GM12878 (cell line): ENCODE results near the gene SMURF1. TPM values are rescaled to one million over a fixed set of nuclear protein-coding genes. Genes with fewer than 3 reads are reported as not detected.

Experiments
- ATAC-seq: fragments of 200-7000 bp; cut with Tn5 transposase; 3 replicates; pipeline ENCODE4 v1.9.1; 2020; ENCODE audit warnings: mild to moderate bottlenecking, moderate library complexity
- BruUV-seq: library from RNA; stranded (reverse); fragments of 400-500 nt; replicated peaks from 2 replicates; lab custom pipeline; 2021; lab: Mats Ljungman, UMichigan
- CTCF ChIA-PET: fragments of 300-600 bp; sonication (Branson Sonifier 250); formaldehyde crosslinking; extraction: SDS; loops from one replicate; lab custom pipeline; 2021; ENCODE audit warnings: inconsistent platforms; lab: Yijun Ruan, JAX
- POLR2A ChIA-PET: fragments of 350-600 bp; formaldehyde crosslinking; extraction: SDS; loops from one replicate; lab custom pipeline; 2021; ENCODE audit warnings: inconsistent platforms; lab: Charles Lee
- RAD21 ChIA-PET: fragments of 300-600 bp; sonication (Branson Sonifier 250); formaldehyde crosslinking; loops from one replicate; lab custom pipeline; 2023; ENCODE audit warnings: antibody characterized with exemption; ENCODE audit not compliant: unreplicated experiment; lab: Charles Lee
- SMC1A ChIA-PET: fragments of 300-600 bp; sonication (Branson Sonifier 250); formaldehyde crosslinking; loops from one replicate; lab custom pipeline; 2023; ENCODE audit not compliant: unreplicated experiment, uncharacterized antibody; lab: Charles Lee
- DNase-seq: peaks from one replicate; pipeline ENCODE4 v3.0.0-alpha.2; 2011; ENCODE audit warnings: low read depth, low spot score
- FAIRE-seq: peaks from 3 replicates; lab custom pipeline; 2011; peaks lifted over from hg19 to GRCh38; lab: Jason Lieb, UNC
- H2AFZ ChIP-seq: 2 replicates; pipeline ENCODE4 v1.6.0; 2011; ENCODE audit warnings: low read depth, low read length, control low read depth; ENCODE audit not compliant: control insufficient read depth
- H3K27ac ChIP-seq: 2 replicates; pipeline ENCODE4 v1.5.1; 2011; ENCODE audit warnings: control low read depth; ENCODE audit not compliant: control insufficient read depth, insufficient read depth
- H3K27me3 ChIP-seq, 2 experiments: replicated peaks in 1 of 2; 2 replicates each; pipeline versions ENCODE4 v1.6.0 to v1.6.1; 2011; ENCODE audit warnings: low read length in 1 of 2; ENCODE audit not compliant: control insufficient read depth in 2 of 2, insufficient read depth in 2 of 2
- H3K36me3 ChIP-seq, 2 experiments: 2 replicates each; pipeline ENCODE4 v1.5.1; 2011; ENCODE audit warnings: low read length in 1 of 2; ENCODE audit not compliant: control insufficient read depth in 2 of 2, insufficient read depth in 2 of 2
- H3K4me1 ChIP-seq: 2 replicates; pipeline ENCODE4 v1.6.1; 2011; ENCODE audit warnings: mild to moderate bottlenecking, low read length, moderate library complexity, mixed read lengths; ENCODE audit not compliant: control insufficient read depth, insufficient read depth
- H3K4me2 ChIP-seq: 2 replicates; pipeline ENCODE4 v1.6.0; 2011; ENCODE audit warnings: control low read depth; ENCODE audit not compliant: control insufficient read depth, insufficient read depth
- H3K4me3 ChIP-seq: fragments of 200-600 bp; sonication (generic); 2 replicates; pipeline ENCODE4 v1.5.1; 2016
- H3K79me2 ChIP-seq: 2 replicates; pipeline ENCODE4 v1.6.0; 2011; ENCODE audit warnings: low read length; ENCODE audit not compliant: control insufficient read depth, insufficient read depth
- H3K9ac ChIP-seq: 2 replicates; pipeline ENCODE4 v1.8.0; 2011; ENCODE audit warnings: low read length, control low read depth, mixed read lengths; ENCODE audit not compliant: control insufficient read depth, insufficient read depth
- H3K9me3 ChIP-seq: replicated peaks from 3 replicates; pipeline ENCODE4 v1.5.1; 2011; ENCODE audit warnings: mild to moderate bottlenecking, low read length; ENCODE audit not compliant: control insufficient read depth, insufficient read depth
- H4K20me1 ChIP-seq: 2 replicates; pipeline ENCODE4 v1.6.0; 2011; ENCODE audit not compliant: control insufficient read depth, insufficient read depth
- GABPA ChIP-seq: IDR thresholded peaks from 2 replicates; pipeline ENCODE4 v1.6.1; 2014; ENCODE audit warnings: antibody characterized with exemption, low read depth, mild to moderate bottlenecking, inconsistent platforms
- HDAC2 ChIP-seq: fragments of 200-600 bp; sonication (generic); IDR thresholded peaks from 2 replicates; pipeline ENCODE4 v1.6.1; 2017
- MEF2B ChIP-seq: fragments of 450-650 bp; IDR thresholded peaks from 2 replicates; pipeline ENCODE4 v1.6.1; 2018; ENCODE audit warnings: mild to moderate bottlenecking, moderate library complexity; ENCODE audit not compliant: partially characterized antibody, poor library complexity, severe bottlenecking
- NR2C1 ChIP-seq: fragments of 450-650 bp; IDR thresholded peaks from 2 replicates; pipeline ENCODE4 v1.6.1; 2017; ENCODE audit warnings: antibody characterized with exemption, mild to moderate bottlenecking, moderate library complexity
- SMC3 ChIP-seq: IDR thresholded peaks from 2 replicates; pipeline ENCODE4 v1.6.1; 2011; ENCODE audit warnings: low read length, improper control_type of control experiment, borderline replicate concordance
- TARDBP ChIP-seq: IDR thresholded peaks from 2 replicates; pipeline ENCODE4 v1.6.1; 2016; ENCODE audit warnings: borderline replicate concordance
- WGBS: methylation state at CpG from one replicate; pipeline ENCODE4 v1.1.6; 2016; ENCODE audit warnings: low lambda C conversion rate; ENCODE audit not compliant: insufficient replicate concordance, insufficient coverage; ENCODE audit errors: missing lambda C conversion rate; 5-methylcytosine and 5-hydroxymethylcytosine counted together
- in situ Hi-C: fragments of 300-500 bp; cut with MboI; formaldehyde crosslinking; loops from 9 replicates; pipeline ENCODE4 v1.14.3; 2018; ENCODE audit warnings: mixed read lengths
- intact Hi-C: fragments of 100-400 bp; cut with micrococcal nuclease; formaldehyde crosslinking; loops from one replicate; pipeline ENCODE4 v1.14.2; 2022; ENCODE audit not compliant: unreplicated experiment
- polyA plus RNA-seq, 11 experiments: library from polyadenylated mRNA; depleted of rRNA in 4 of 11; unstranded in 6 of 11; stranded (reverse) in 5 of 11; fragments of >200 nt; fragmentation: Nextera tagmentation in 4 of 11; fragmentation: Illumina TruSeq in 1 of 11; extraction: Ambion mirVana in 4 of 11; extraction: Trizol in 1 of 11; gene quantifications; 1 replicate in 1 of 11; 2 replicates in 10 of 11; pipeline versions ENCODE4 v1.2.1 to v1.2.3, GENCODE V29; 2011 to 2016; ENCODE audit warnings: inconsistent platforms in 2 of 11, missing spikeins in 2 of 11, low read depth in 1 of 11
- total RNA-seq, 4 experiments: library from RNA; depleted of rRNA in 3 of 4; stranded (reverse); fragments of >200 nt in 3 of 4; fragmentation: Illumina TruSeq in 1 of 4; extraction: Trizol in 1 of 4; gene quantifications; 2 replicates each; pipeline versions ENCODE4 v1.2.1 to v1.2.3, GENCODE V29; 2013 to 2021

SMURF1 gene
- total and polyA plus RNA-seq, 10 of the 15 experiments (the other 5 are each of a cell fraction or from before 2014, with no cell fraction given): 0.76 to 14.0 (median 7.9) TPM

- ChIA-PET CTCF (interaction anchor here (1.1 kb wide), 1 partner anchor 11 kb away, joined by 4 read pairs; no protein-coding TSS in a partner anchor), SMC1A (no interaction called here), RAD21 (no interaction called here), POLR2A (interaction anchor here (0.5 kb wide), 1 partner anchor 299 kb away, joined by 4 read pairs; no protein-coding TSS in a partner anchor)
- WGBS: 95% methylated on average over 13 of the region's 13 CpGs
- TF ChIP-seq TARDBP: no peak
- TF ChIP-seq MEF2B: no peak
- TF ChIP-seq HDAC2: no peak
- TF ChIP-seq GABPA: no peak
- TF ChIP-seq NR2C1: no peak
- no peak for TF ChIP-seq SMC3
- H3K9me3 ChIP-seq: no peaks in the 10 kb centered on the region
- H3K27ac ChIP-seq: no peak overlapping the region
- no TSS peak for BruUV-seq
- peaks cover 24 to 54% of the 10 kb centered on the region in 2 experiments for H3K36me3 ChIP-seq
- no peaks in the 10 kb centered on the region for H3K27me3 ChIP-seq
- no peak overlapping the region for H2AFZ ChIP-seq
- in situ Hi-C loops (no loop called here), intact Hi-C loops (no loop called here)
- no peak overlapping the region for H3K4me3 ChIP-seq
- DNase-seq: no peak
- FAIRE-seq: no peak
- no peak overlapping the region for H3K4me2 ChIP-seq
- ATAC-seq: no peak
- H3K9ac ChIP-seq: no peak overlapping the region
- no peaks in the 10 kb centered on the region for H4K20me1 ChIP-seq
- H3K4me1 ChIP-seq: peaks cover 13% of the 10 kb centered on the region
- no peaks in the 10 kb centered on the region for H3K79me2 ChIP-seq
Observed at GRCh38 chr7:98995111-98995510, 148.8 kb downstream of the SMURF1 start.
